Smooth muscle cell of the coronary artery (primary cell): ENCODE measurements around the gene MAGEC1. TPM values are rescaled to one million over a fixed set of nuclear protein-coding genes. Genes with fewer than 3 reads are reported as not detected.

Source experiments
- total RNA-seq: library from RNA; depleted of rRNA; stranded (reverse); fragments of >200 nt; gene quantifications from 2 replicates; pipeline ENCODE4 v1.2.3, GENCODE V29; 2014; ENCODE audit warnings: low replicate concordance

The MAGEC1 gene
- not detected in 2 replicates for total RNA-seq

GRCh38 chrX:141903400-141904155 is at the start of gene MAGEC1:
TSS of gene MAGEC1 (plus strand) at chrX:141903894. CDS start at chrX:141905073, 1,179 bp downstream.

Other genes with a start within 250 kb of the MAGEC1 start
- gene SPANXD, start 205.2 kb upstream of the MAGEC1 start, total RNA-seq = not detected in 2 replicates
- not detected in 2 replicates for gene MAGEC3, start 65.6 kb upstream of the MAGEC1 start, total RNA-seq